ENCODE measurements around the gene LRRC45. TPM values are rescaled to one million over a fixed set of nuclear protein-coding genes. Genes with fewer than 3 reads are reported as not detected.

Gene LRRC45
- total and polyA plus RNA-seq, 9 of the 15 experiments (the other 6 are each of a cell fraction or from before 2014, with no cell fraction given) = 3.5 to 21.5 (median 11.2) TPM; not detected in 2

GRCh38 chr17:82065638-82066303 lies 42.7 kb downstream of the LRRC45 start, which contains the start of gene DUS1L (continued):
- TF ChIP-seq HCFC1 (IDR thresholded peaks at IDR 0.05; ENCODE audit: low read depth, low read length) = peak; percentile 89
- TF ChIP-seq NEUROD1 (IDR thresholded peaks at IDR 0.05; ENCODE audit: borderline replicate concordance, low read depth, low read length, partially characterized antibody) = peak; percentile 75
- no peak for TF ChIP-seq ZFP36 (IDR thresholded peaks at IDR 0.05; ENCODE audit: low read depth, low read length, partially characterized antibody)
- no peak for TF ChIP-seq NFATC3 (IDR thresholded peaks at IDR 0.05)
- TF ChIP-seq ZNF551 (CRISPR knock-in tag; IDR thresholded peaks at IDR 0.05) = no peak
- TF ChIP-seq VEZF1 (CRISPR knock-in tag; IDR thresholded peaks at IDR 0.05) = peak; percentile 50; the same call in 1 of the 2 replicates
- TF ChIP-seq SP1 (CRISPR knock-in tag; IDR thresholded peaks at IDR 0.05) = peak; percentile 82
- TF ChIP-seq, protein P1, sequence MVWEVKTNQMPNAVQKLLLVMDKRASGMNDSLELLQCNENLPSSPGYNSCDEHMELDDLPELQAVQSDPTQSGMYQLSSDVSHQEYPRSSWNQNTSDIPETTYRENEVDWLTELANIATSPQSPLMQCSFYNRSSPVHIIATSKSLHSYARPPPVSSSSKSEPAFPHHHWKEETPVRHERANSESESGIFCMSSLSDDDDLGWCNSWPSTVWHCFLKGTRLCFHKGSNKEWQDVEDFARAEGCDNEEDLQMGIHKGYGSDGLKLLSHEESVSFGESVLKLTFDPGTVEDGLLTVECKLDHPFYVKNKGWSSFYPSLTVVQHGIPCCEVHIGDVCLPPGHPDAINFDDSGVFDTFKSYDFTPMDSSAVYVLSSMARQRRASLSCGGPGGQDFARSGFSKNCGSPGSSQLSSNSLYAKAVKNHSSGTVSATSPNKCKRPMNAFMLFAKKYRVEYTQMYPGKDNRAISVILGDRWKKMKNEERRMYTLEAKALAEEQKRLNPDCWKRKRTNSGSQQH (CRISPR knock-in tag; IDR thresholded peaks at IDR 0.05) = no peak
- TF ChIP-seq TOE1 (IDR thresholded peaks at IDR 0.05; ENCODE audit: borderline replicate concordance) = peak; percentile 57; the same call in 1 of the 2 replicates
- no peak for TF ChIP-seq TOE1 (CRISPR knock-in tag; IDR thresholded peaks at IDR 0.05; ENCODE audit: borderline replicate concordance, low read depth)
- peak in 1 of 2 experiments; percentile 49; a peak in 1 of 3 replicates for TF ChIP-seq CBX3 (IDR thresholded peaks at IDR 0.05; ENCODE audit: borderline replicate concordance in 1 of 2, low read length in 2 of 2)
- no peak for TF ChIP-seq ZNF184 (CRISPR knock-in tag; IDR thresholded peaks at IDR 0.05)
- peak; percentile 99 for TF ChIP-seq RB1 (IDR thresholded peaks at IDR 0.05; ENCODE audit: low read depth)
- no peak for TF ChIP-seq RHOXF2B (CRISPR knock-in tag; conservative IDR thresholded peaks at IDR 0.05)
- TF ChIP-seq ZNF224 (CRISPR knock-in tag; IDR thresholded peaks at IDR 0.05) = no peak
- TF ChIP-seq HDAC8 (tag; IDR thresholded peaks at IDR 0.05) = peak; percentile 90
- no peak for TF ChIP-seq SETDB1 (IDR thresholded peaks at IDR 0.05; ENCODE audit: low read length)
- no peak for TF ChIP-seq E2F1 (CRISPR knock-in tag; IDR thresholded peaks at IDR 0.05)
- TF ChIP-seq CBX8 (IDR thresholded peaks at IDR 0.05; ENCODE audit: borderline replicate concordance, extremely low read depth, low read depth, low read length, poor library complexity, severe bottlenecking) = no peak
- TF ChIP-seq CHD2 (IDR thresholded peaks at IDR 0.05; ENCODE audit: low read depth, low read length) = peak; percentile 5; the same call in 1 of the 2 replicates
- no peak for TF ChIP-seq AFF4 (CRISPR knock-in tag; IDR thresholded peaks at IDR 0.05)
